Measurements from ENCODE around the gene CPT1A.
A peak's percentile ranks its signal among the peaks of the same experiment; 100 is the strongest.

CPT1A gene

DNA sequence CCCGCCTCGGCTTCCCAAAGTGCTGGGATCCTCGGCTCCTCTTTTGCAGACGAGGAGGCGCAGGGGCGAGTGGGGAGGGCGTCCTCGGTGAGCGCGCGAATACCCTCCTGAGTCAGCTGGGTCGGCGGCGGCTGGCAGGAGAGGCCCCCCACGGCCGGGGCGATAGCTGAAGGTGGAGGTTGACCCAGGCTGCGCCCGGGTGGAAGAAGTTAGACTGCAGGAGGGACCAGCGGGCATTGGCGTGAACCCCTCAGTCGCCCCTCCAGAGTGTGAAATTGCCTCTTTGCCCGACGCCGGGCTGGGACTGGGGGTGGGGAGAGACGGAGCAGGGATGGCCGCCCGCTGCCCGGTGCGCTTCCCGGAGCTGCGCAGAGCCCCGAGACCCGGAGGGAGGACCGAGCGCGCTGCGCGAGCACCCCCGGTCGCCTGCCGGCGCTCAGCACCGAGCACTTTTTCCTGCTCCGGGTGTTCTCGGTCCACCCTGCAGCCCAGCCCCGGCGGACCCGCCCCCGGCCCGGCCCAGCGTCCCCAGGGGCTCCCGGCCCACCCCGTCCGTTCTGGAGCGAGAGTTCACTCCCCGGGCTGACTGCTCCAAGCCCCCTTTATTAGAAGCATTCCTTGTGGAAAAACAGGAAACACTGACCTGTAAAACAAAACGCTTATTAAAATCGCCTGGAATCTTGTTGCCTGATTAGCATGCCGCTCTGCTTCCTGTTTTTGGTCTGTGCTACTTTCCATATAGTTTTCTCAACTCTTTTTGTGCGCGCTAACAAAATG is 13.7 kb upstream of the CPT1A start:
- Histone ChIP-seq H3K4me3 (peak overlapping the region; percentile 24 to 41 (median 32)), H3K27ac (peak overlapping the region in 15 of 21 experiments; percentile 2 to 73 (median 53))

DNA sequence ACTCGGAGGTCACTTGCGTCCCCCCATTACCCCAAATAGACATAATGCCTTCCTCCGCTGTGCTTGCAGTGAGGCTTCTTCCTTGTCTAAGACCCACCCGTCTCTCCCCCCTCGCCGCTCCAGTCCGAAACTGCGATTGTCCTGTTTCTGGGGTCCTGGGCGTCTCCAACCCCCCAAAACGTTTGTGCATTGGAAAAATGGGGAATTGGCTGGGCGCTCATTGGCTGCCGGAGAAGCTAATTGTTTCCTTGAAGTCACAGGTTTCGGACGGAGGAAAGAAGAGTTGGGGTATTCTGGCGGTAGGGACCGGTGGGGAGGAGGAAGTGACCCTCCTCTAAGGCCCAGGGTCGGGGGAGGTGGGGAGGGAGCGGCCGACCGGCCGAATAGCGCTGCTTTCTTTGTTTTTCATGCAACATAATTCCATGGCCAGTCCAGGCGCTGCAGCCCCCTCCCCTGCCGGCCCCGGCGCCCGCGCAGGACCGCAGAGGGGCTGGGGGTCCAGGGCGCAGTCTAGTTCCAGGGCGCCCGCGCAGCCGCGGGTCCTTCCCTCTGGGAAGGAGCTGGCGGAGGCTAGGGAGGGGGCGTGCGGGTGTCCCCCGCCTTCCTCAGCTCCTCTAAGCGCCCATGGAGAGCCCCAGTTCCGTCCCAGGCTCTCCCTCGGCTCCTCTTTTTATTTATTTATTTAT is 12.7 kb upstream of the CPT1A start:
- Histone ChIP-seq H3K27ac (no peak overlapping the region), H3K4me3 (peak overlapping the region in 6 of 7 experiments; percentile 24 to 41 (median 33))

GRCh38 chr11:68852628-68853027 is 10.9 kb upstream of the CPT1A start:
- Histone ChIP-seq H3K27ac (no peak overlapping the region), H3K4me3 (no peak overlapping the region)

DNA sequence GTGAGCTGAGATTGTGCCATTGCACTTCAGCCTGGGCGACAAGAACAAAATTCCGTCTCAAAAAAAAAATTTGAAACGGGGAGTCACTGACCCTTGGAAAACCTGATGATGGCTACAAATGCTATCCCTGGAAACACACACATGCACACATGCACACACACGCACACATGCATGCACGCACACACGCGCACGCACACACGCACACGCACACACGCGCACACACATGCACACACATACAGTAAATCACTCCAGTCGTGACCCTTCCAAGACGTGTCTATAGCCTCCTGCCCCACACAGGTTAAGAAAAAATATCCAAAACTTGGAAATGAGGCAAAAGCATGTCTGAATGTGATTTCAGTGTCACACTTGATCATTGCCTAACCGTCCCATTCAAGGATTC is 6.7 kb upstream of the CPT1A start:
- Histone ChIP-seq H3K27ac (no peak overlapping the region), H3K4me3 (no peak overlapping the region)

DNA sequence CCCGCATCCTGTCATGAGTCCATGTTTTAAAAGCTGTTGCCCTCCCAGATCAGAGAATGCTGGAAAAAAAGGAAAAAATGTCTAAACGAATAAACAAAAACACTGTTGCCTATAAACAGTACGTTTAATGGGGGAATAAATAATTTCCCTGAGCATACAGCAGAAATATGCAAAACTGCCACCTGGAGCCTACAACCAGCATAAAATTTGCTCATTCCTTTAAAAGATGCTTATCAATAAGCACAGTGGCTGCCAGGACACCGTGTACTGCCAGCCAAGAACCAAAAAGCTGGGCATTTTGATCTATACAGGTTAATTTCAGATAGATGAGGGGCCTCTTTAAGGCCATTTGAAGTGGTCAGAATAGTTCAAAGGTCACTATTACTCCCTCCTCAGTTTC is 5.7 kb upstream of the CPT1A start:
- no peak overlapping the region for H3K27ac ChIP-seq
- H3K4me3 ChIP-seq, result no peak overlapping the region

GRCh38 chr11:68845351-68846002 is 3.8 kb upstream of the CPT1A start:
- Histone ChIP-seq H3K4me3 (no peak overlapping the region), H3K27ac (no peak overlapping the region)

DNA sequence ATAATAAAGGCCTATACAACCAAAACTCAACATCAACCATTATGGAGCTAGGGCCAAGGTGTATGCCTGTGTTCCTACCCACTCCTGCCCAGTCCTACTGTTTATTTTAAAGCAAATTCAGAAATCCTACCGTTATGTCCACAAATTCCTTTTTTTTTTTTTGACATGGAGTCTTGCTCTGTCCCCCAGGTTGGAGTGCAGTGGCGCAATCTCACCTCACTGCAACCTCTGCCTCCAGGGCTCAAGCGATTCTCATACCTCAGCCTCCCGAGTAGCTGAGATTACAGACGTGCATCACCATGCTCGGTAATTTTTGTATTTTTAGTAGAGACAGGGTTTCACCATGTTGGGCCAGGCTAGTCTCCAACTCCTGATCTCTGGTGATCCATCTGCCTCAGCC is 3.1 kb upstream of the CPT1A start:
- Histone ChIP-seq H3K4me3 (no peak overlapping the region), H3K27ac (no peak overlapping the region)

- peak overlapping the region in 4 of 21 experiments; percentile 6 to 95 (median 22) for H3K27ac ChIP-seq
- peak overlapping the region in 4 of 7 experiments; percentile 52 to 81 (median 68) for H3K4me3 ChIP-seq
These were observed 2.7 kb upstream of the CPT1A start for GRCh38 chr11:68844376-68844775.

GRCh38 chr11:68843703-68844312 is 2.1 kb upstream of the CPT1A start:
- Histone ChIP-seq H3K27ac (peak overlapping the region in 7 of 21 experiments; percentile 6 to 95 (median 17)), H3K4me3 (peak overlapping the region; percentile 52 to 81 (median 66))

GRCh38 chr11:68843052-68843561 is 1.4 kb upstream of the CPT1A start:
- H3K27ac ChIP-seq, result peak overlapping the region in 9 of 21 experiments; percentile 11 to 95 (median 25)
- H3K4me3 ChIP-seq, result peak overlapping the region; percentile 52 to 81 (median 66)

- Histone ChIP-seq H3K27ac (peak overlapping the region in 8 of 21 experiments; percentile 13 to 96 (median 28)), H3K4me3 (peak overlapping the region; percentile 52 to 81 (median 66))
These were observed 823 bp upstream of the CPT1A start for GRCh38 chr11:68842427-68843051.

- peak overlapping the region; percentile 43 to 96 (median 90) for H3K27ac ChIP-seq
- peak overlapping the region; percentile 52 to 81 (median 66) for H3K4me3 ChIP-seq
These were observed 759 bp downstream of the CPT1A start for GRCh38 chr11:68840661-68841653.

DNA sequence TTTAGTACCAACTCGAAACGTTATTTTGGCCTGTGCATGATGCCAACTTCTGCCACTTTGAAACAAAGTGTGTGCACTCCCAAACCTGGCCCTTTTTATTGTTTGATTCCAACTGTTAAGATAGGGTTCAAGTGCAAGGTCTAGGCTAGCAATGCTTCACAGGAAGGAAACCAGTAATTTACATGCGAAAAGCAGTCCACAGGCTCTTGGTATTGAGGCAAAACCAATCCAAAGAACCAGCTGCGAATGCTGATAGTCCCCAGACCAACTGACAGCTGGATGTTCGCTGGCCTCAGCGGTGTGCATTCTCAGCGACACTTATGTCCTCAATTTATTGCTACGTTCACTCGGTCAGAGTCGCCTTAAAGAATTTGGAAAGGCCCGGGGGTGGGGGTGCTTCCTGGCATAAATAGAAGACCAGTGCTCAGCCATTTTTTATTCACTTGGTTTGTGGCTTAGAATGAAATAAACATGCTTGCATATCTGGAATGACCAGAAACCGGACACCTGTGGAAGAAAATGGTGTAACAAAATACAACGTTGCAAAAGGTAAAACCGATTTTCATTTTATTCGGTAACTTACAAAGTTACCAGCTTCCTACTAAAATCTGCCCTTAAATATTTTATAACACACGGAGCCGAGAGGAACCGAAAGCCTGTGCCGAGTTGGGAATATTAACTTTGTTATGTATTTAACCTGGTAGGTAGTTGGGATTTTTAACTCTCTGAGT is 1.6 kb downstream of the CPT1A start:
- H3K27ac ChIP-seq, result peak overlapping the region; percentile 20 to 96 (median 90)
- H3K4me3 ChIP-seq, result peak overlapping the region; percentile 52 to 81 (median 66)

DNA sequence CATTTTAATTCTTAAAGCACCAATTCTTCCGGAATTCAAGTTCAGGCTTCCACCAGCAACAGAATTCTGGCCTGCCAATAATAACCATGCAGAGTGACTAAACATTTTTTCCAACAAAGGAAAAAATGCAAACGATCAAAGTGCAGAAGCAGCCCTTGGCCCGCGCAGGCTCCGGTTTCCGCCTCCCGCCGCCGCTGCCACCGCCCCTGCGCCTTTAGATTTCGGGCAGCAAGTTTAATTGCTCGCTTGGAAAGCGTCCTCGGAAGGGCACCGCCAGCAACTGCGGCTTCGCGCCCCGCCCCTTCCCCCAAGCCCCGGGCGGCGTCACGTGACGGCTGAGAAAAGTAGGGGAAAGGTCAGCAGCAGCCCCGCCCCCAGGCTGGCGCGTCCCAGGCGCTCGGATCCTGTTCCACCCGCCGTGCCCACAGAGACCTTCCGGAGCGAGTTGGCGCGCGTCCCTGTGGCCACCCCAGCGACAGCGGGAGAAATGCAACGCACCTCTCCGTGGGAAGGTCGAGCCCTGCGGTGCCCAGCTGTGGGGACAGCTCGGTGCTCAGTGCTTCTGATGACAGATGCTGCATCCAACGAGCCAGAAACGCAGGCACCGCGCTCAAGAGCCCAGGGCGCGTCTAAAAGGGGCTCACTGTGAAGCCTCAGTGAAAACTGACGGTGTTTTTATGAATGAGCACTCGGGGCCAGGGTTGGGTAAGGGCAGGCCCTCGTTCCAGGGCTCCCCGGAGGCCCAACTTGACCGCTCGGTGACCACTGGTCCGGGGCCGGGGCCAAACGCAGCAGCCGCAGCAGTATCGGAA is 2.5 kb downstream of the CPT1A start:
- Histone ChIP-seq H3K27ac (peak overlapping the region; percentile 57 to 96 (median 90)), H3K4me3 (peak overlapping the region; percentile 24 to 81 (median 52))

GRCh38 chr11:68838572-68838964 is 3.1 kb downstream of the CPT1A start:
- H3K4me3 ChIP-seq, result peak overlapping the region; percentile 24 to 81 (median 52)
- peak overlapping the region; percentile 57 to 96 (median 90) for H3K27ac ChIP-seq

Measured in skin epidermis (tissue), 12 donors.